ENCODE data around the gene OPCML. TPM values are rescaled to one million over a fixed set of nuclear protein-coding genes. Genes with fewer than 3 reads are reported as not detected.

The OPCML gene
- total RNA-seq, 2 donors from 2014 or later = 0.04 TPM; not detected in 1

DNA sequence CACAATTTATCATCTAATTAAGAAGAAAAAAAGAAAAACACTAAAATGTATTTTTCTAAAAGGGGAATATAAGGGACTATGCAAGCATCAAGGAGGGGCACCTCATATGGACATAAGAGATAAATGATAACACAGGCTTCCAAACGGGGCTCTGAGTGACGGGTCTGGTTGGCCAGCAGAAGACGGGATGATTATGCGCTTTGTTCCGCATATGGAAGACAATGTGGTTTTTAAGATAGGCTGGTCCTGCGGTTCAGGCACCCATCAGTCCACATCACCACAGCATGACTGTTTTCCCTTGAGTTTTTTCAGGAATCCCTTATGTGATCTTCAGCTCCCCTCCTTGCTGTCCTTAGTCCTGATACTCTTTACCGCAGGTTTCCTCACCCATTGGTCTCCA, 404.6 kb downstream of the OPCML start:
- Histone ChIP-seq H3K27ac (no peak overlapping the region), H3K27me3 (no peaks in the 10 kb centered on the region), H3K4me3 (no peak overlapping the region), H3K4me1 (no peaks in the 10 kb centered on the region), H3K36me3 (no peaks in the 10 kb centered on the region), H3K9me3 (no peaks in the 10 kb centered on the region)
- DNase-seq (ENCODE audit: low spot score) = no peak
- TF ChIP-seq, protein P1, sequence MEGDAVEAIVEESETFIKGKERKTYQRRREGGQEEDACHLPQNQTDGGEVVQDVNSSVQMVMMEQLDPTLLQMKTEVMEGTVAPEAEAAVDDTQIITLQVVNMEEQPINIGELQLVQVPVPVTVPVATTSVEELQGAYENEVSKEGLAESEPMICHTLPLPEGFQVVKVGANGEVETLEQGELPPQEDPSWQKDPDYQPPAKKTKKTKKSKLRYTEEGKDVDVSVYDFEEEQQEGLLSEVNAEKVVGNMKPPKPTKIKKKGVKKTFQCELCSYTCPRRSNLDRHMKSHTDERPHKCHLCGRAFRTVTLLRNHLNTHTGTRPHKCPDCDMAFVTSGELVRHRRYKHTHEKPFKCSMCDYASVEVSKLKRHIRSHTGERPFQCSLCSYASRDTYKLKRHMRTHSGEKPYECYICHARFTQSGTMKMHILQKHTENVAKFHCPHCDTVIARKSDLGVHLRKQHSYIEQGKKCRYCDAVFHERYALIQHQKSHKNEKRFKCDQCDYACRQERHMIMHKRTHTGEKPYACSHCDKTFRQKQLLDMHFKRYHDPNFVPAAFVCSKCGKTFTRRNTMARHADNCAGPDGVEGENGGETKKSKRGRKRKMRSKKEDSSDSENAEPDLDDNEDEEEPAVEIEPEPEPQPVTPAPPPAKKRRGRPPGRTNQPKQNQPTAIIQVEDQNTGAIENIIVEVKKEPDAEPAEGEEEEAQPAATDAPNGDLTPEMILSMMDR (IDR thresholded peaks at IDR 0.05) = no peak

DNA sequence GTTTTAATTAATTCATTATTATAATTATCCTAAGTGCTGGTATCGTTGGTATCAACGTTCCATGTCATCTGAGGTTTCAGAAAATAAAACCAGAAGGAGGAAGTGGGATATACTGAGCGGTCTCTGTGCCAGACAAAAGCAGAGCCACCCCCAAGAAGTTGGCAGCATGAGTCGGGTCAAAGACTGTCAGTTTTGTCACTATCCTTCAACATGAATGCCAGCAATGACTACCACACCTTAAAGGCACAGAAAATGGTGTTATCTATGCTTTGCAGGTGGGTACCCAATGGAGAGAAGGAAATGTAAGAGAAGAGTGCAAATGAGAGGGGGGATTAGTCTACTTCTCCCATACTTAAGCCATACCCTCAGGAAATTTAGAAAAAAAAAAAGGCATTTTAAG, 408.5 kb downstream of the OPCML start:
- no peaks in the 10 kb centered on the region for H3K9me3 ChIP-seq
- H3K36me3 ChIP-seq = no peaks in the 10 kb centered on the region
- no peak overlapping the region for H3K27ac ChIP-seq
- TF ChIP-seq, protein P1 (IDR thresholded peaks at IDR 0.05) = no peak
- no peak for DNase-seq (ENCODE audit: low spot score)
- H3K4me3 ChIP-seq = no peak overlapping the region
- no peaks in the 10 kb centered on the region for H3K27me3 ChIP-seq
- H3K4me1 ChIP-seq = no peaks in the 10 kb centered on the region

DNA sequence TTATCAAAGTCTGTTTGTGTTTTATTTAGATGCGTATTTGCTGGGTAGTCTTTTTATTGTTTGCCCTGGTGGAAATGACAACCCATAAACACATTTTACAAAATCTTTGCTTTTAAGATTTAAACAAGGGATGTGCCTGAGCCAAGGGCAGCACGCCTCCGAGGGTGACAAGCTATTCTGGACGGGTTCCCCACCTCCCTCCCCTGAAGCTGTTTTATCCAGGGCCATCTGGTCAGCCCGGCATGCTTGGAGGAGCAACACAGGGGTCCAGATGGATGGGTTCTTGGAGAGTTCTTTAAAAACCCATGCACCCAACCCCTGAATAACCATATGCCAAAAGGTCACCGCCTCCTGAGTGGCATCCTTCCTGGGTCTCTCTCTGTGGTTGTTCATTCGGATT, 408.9 kb downstream of the OPCML start:
- Histone ChIP-seq H3K27me3 (no peaks in the 10 kb centered on the region), H3K4me3 (no peak overlapping the region), H3K9me3 (no peaks in the 10 kb centered on the region), H3K27ac (no peak overlapping the region), H3K4me1 (no peaks in the 10 kb centered on the region), H3K36me3 (no peaks in the 10 kb centered on the region)
- TF ChIP-seq, protein P1 (IDR thresholded peaks at IDR 0.05) = no peak
- DNase-seq (ENCODE audit: low spot score) = no peak

DNA sequence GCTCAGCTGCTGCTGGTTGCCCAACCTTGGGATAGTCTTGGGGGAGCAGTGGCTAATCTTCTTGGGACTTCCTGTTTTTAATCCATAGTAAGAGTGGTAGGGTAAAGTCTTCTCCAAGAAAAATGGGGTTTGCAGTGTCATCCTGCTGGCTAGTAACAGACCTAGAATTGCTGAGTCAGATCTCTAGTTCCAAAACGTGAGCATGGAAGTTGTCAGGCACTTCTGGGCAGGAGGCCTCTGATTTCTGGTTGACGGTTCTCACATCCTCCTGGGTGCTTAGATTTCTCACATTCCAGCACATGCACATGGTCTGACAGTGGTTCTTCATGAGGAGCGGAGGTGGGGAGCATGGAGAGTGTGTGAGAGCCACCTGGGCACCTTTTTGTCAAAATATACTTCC, 410.0 kb downstream of the OPCML start:
- Histone ChIP-seq H3K4me3 (no peak overlapping the region), H3K27me3 (no peaks in the 10 kb centered on the region), H3K36me3 (no peaks in the 10 kb centered on the region), H3K9me3 (no peaks in the 10 kb centered on the region), H3K27ac (no peak overlapping the region), H3K4me1 (no peaks in the 10 kb centered on the region)
- no peak for DNase-seq (ENCODE audit: low spot score)
- TF ChIP-seq, protein P1 (IDR thresholded peaks at IDR 0.05) = no peak

DNA sequence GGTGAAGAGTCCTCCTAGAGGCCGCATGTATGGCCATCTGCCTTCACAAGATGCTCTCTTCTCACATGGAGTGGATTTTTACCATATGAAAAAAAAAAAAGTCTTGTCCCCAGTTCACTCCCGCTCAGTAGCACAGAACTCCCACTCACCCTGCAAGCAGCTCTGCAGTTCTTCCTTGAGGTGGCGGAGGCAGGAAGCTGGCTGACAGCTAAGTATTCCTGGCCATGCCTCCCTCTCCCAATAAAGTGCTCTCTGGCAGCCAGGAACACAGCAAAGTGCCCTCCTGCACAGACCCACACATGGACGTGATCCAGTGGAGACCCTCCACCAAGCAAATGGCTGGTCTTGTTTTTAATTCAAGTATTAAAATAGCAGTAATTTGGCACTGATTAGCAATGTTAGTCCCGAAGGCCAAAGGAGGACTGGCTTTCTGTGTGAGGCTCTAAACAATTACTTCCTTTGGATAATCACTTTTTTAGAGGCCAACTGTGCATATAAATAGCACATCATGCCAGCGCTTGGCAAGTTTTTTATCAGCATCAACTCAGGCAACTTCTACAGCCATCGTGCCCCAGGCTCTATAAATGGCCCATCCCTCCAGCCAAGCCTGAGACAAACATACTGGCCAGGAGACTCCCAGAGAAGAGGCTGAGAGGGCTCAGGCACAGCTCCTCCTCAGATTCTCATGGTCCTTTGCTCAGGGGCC, 413.6 kb downstream of the OPCML start:
- DNase-seq (ENCODE audit: low spot score) = no peak
- Histone ChIP-seq H3K27ac (peak overlapping the region; percentile 28 to 72), H3K4me3 (no peak overlapping the region), H3K9me3 (no peaks in the 10 kb centered on the region), H3K36me3 (no peaks in the 10 kb centered on the region), H3K4me1 (no peaks in the 10 kb centered on the region), H3K27me3 (no peaks in the 10 kb centered on the region)
- TF ChIP-seq, protein P1 (IDR thresholded peaks at IDR 0.05) = no peak

DNA sequence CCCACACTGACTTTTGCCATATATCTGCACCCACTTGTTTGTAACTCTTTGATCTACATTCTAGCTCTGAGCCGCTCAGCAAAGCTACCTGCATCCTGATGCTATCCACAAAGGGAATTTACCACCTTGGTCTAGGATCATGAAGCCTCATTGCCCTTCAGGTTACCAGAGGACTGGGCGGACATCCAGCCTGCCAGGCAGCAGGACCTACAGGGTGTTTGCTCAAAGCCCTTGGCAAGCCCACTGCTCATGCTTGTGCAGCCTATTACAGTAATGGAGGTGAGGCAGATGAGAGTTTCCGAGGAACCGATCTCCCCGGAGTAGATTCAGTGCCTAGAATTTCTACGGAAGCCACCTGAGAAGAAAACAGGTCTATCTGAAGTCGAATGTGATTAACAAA, 417.2 kb downstream of the OPCML start:
- Histone ChIP-seq H3K9me3 (no peaks in the 10 kb centered on the region), H3K36me3 (no peaks in the 10 kb centered on the region), H3K27ac (no peak overlapping the region), H3K4me1 (no peaks in the 10 kb centered on the region), H3K4me3 (no peak overlapping the region), H3K27me3 (no peaks in the 10 kb centered on the region)
- DNase-seq (ENCODE audit: low spot score) = no peak
- TF ChIP-seq, protein P1 (IDR thresholded peaks at IDR 0.05) = no peak
